PC-3 (cell line): ENCODE results near the gene TAF1D. TPM values are rescaled to one million over a fixed set of nuclear protein-coding genes. Genes with fewer than 3 reads are reported as not detected.

Experiments
- ATAC-seq: fragments of 200-7000 bp; cut with Tn5 transposase; 2 replicates; pipeline ENCODE4 v1.9.1; 2020; ENCODE audit warnings: mild to moderate bottlenecking, moderate library complexity
- BruUV-seq: library from RNA; stranded (reverse); fragments of 400-500 nt; replicated peaks from 2 replicates; lab custom pipeline; 2021; lab: Mats Ljungman, UMichigan
- CTCF ChIA-PET: fragments of 300-600 bp; sonication (Branson Sonifier 250); formaldehyde crosslinking; loops from one replicate; lab custom pipeline; 2022; ENCODE audit warnings: antibody characterized with exemption; lab: Charles Lee
- POLR2A ChIA-PET: fragments of 300-600 bp; sonication (Branson Sonifier 250); formaldehyde crosslinking; loops from one replicate; lab custom pipeline; 2022; ENCODE audit warnings: antibody characterized with exemption; ENCODE audit not compliant: unreplicated experiment; lab: Charles Lee
- DNase-seq: peaks from one replicate; pipeline ENCODE4 v3.0.0-alpha.2; 2015
- H2AFZ ChIP-seq: fragments of 300-600 bp; sonication (generic); 2 replicates; pipeline ENCODE4 v1.6.0; 2016; ENCODE audit warnings: antibody characterized with exemption, low read length
- H3F3A ChIP-seq: fragments of 300-600 bp; sonication (generic); one replicate; pipeline ENCODE4 v1.6.0; 2017; ENCODE audit warnings: antibody characterized with exemption, low read length, control low read depth, mild to moderate bottlenecking; ENCODE audit not compliant: unreplicated experiment
- H3K27ac ChIP-seq: fragments of 300-600 bp; sonication (generic); 2 replicates; pipeline ENCODE4 v1.5.1; 2016; ENCODE audit warnings: mild to moderate bottlenecking, low read length
- H3K27me3 ChIP-seq: fragments of 300-600 bp; sonication (generic); 2 replicates; pipeline ENCODE4 v1.6.1; 2016; ENCODE audit warnings: low read length, mixed read lengths
- H3K36me3 ChIP-seq: fragments of 300-600 bp; sonication (generic); 2 replicates; pipeline ENCODE4 v1.6.1; 2016; ENCODE audit warnings: low read depth, mixed run types, low read length, mixed read lengths
- H3K4me1 ChIP-seq: fragments of 300-600 bp; sonication (generic); 2 replicates; pipeline ENCODE4 v1.5.1; 2016; ENCODE audit warnings: low read length; ENCODE audit not compliant: insufficient read depth
- H3K4me2 ChIP-seq: fragments of 300-600 bp; sonication (generic); 2 replicates; pipeline ENCODE4 v1.6.0; 2016; ENCODE audit warnings: low read length
- H3K4me3 ChIP-seq: fragments of 300-600 bp; sonication (generic); 2 replicates; pipeline ENCODE4 v1.5.1; 2016; ENCODE audit warnings: mild to moderate bottlenecking, low read length, mixed read lengths
- H3K79me2 ChIP-seq: fragments of 300-600 bp; sonication (generic); 2 replicates; pipeline ENCODE4 v1.6.1; 2017; ENCODE audit warnings: low read length, mixed read lengths
- H3K9ac ChIP-seq: fragments of 300-600 bp; sonication (generic); 2 replicates; pipeline ENCODE4 v1.6.0; 2016; ENCODE audit warnings: mild to moderate bottlenecking, low read length
- H3K9me2 ChIP-seq: fragments of 300-600 bp; sonication (generic); replicated peaks from 2 replicates; pipeline ENCODE4 v1.6.1; 2016; ENCODE audit warnings: mixed run types, low read length, mixed read lengths
- H3K9me3 ChIP-seq: fragments of 300-600 bp; sonication (generic); 2 replicates; pipeline ENCODE4 v1.6.1; 2016; ENCODE audit warnings: low read length, mixed read lengths
- H4K20me1 ChIP-seq: fragments of 300-600 bp; sonication (generic); 2 replicates; pipeline ENCODE4 v1.6.1; 2016; ENCODE audit warnings: low read length, mixed read lengths
- CTCF ChIP-seq: fragments of 300-600 bp; sonication (generic); conservative IDR thresholded peaks from 2 replicates; pipeline ENCODE4 v1.5.1; 2017; ENCODE audit warnings: antibody characterized with exemption, low read depth, mild to moderate bottlenecking, low read length
- EZH2 ChIP-seq: fragments of 300-600 bp; sonication (generic); IDR thresholded peaks from one replicate; pipeline ENCODE4 v1.6.1; 2017; ENCODE audit warnings: antibody characterized with exemption, mild to moderate bottlenecking, low read length; ENCODE audit not compliant: unreplicated experiment
- EZH2phosphoT487 ChIP-seq: fragments of 300-600 bp; sonication (generic); IDR thresholded peaks from 2 replicates; pipeline ENCODE4 v1.6.1; 2018; ENCODE audit warnings: mild to moderate bottlenecking, antibody characterized with exemption, low read length, borderline replicate concordance
- intact Hi-C: fragments of 100-400 bp; cut with micrococcal nuclease; formaldehyde crosslinking; loops from 2 replicates; pipeline ENCODE4 v1.9.0; 2023
- total RNA-seq: library from RNA; depleted of rRNA; stranded (reverse); fragments of >200 nt; gene quantifications from 2 replicates; pipeline ENCODE4 v1.2.3, GENCODE V29; 2014

TAF1D gene
- total RNA-seq, 1 experiment from 2014 or later: 135 TPM

DNA sequence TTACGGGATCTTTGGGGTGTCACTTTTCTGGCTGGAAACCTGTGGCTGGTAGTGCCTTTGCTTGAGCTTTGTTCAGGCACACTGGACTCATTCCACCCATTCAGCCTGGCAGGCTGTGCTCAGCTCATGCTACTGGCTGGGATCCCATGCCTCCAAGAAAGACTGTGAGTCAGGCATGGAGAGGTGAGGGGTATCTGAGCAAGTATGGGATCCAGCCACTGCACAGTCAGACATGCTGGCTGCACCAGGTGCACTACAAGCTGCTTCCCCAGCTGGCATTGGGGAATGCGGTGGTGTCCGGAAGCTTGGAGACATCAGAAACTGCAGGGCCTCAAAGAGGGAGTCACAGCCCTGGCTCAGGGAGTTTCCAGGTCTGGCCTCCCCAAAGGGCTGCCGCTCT lies 30.8 kb upstream of the TAF1D start:
- CTCF ChIA-PET: no interaction called here
- Histone ChIP-seq H3K79me2 (no peaks in the 10 kb centered on the region), H4K20me1 (no peaks in the 10 kb centered on the region), H3K36me3 (no peaks in the 10 kb centered on the region), H3K9me2 (no peaks in the 10 kb centered on the region), H3K9me3 (no peaks in the 10 kb centered on the region), H3K27ac (no peak overlapping the region), H3K9ac (no peak overlapping the region), H3K4me1 (peaks cover 3% of the 10 kb centered on the region), H2AFZ (no peak overlapping the region), H3K4me2 (no peak overlapping the region), H3F3A (no peaks in the 10 kb centered on the region), H3K27me3 (no peaks in the 10 kb centered on the region), H3K4me3 (no peak overlapping the region)
- intact Hi-C loops: no loop called here
- BruUV-seq: no TSS peak
- DNase-seq (no peak), ATAC-seq (no peak)
- TF ChIP-seq EZH2phosphoT487: no peak
- POLR2A ChIA-PET: no interaction called here

DNA sequence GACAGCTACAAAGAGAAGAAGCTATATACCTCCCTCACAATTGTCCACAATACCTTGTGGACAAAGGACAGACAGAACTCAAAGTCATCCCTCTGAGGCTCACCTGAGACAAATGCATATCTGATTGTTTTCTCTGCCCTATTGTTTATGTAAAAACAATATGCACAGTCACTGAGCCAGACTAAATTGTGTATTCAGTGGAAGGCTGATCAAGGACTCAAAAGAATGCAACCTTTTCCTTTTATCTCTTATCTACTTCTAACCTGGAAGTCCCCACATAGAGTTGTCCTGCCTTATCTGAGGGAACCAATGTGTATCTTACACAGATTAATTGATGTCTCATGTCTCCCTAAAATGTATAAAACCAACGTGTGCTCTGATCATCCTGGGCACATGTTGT lies 28.9 kb upstream of the TAF1D start:
- Histone ChIP-seq H3K9ac (no peak overlapping the region), H4K20me1 (no peaks in the 10 kb centered on the region; the same call in 1 of the 2 replicates), H3K27me3 (no peaks in the 10 kb centered on the region), H3K9me2 (no peaks in the 10 kb centered on the region), H2AFZ (no peak overlapping the region), H3K27ac (no peak overlapping the region), H3K79me2 (no peaks in the 10 kb centered on the region), H3K9me3 (no peaks in the 10 kb centered on the region), H3F3A (no peaks in the 10 kb centered on the region), H3K4me3 (no peak overlapping the region), H3K36me3 (no peaks in the 10 kb centered on the region), H3K4me1 (peaks cover 14% of the 10 kb centered on the region), H3K4me2 (no peak overlapping the region)
- CTCF ChIA-PET: no interaction called here
- intact Hi-C loops: no loop called here
- no peak for ATAC-seq
- no TSS peak for BruUV-seq
- TF ChIP-seq EZH2: no peak
- no peak for TF ChIP-seq CTCF
- no peak for TF ChIP-seq EZH2phosphoT487
- no peak for DNase-seq
- POLR2A ChIA-PET: no interaction called here

- no TSS peak for BruUV-seq
- Histone ChIP-seq H3K4me1 (peaks cover 14% of the 10 kb centered on the region), H2AFZ (no peak overlapping the region), H3K4me3 (0 out of 2 replicates have a peak overlapping the region, but pooled peaks have one; percentile 15), H3K4me2 (peak overlapping the region; percentile 64), H3K79me2 (no peaks in the 10 kb centered on the region), H4K20me1 (no peaks in the 10 kb centered on the region; the same call in 1 of the 2 replicates), H3K36me3 (no peaks in the 10 kb centered on the region), H3F3A (no peaks in the 10 kb centered on the region), H3K9me3 (no peaks in the 10 kb centered on the region), H3K27me3 (no peaks in the 10 kb centered on the region), H3K9ac (no peak overlapping the region; the same call in 1 of the 2 replicates), H3K9me2 (no peaks in the 10 kb centered on the region), H3K27ac (peak overlapping the region; percentile 59)
- TF ChIP-seq EZH2phosphoT487 (no peak), CTCF (no peak), EZH2 (no peak)
- intact Hi-C loops: loop anchor here (2.0 kb wide), 1 partner anchor 26 kb away; the partner anchor contains the start of genes C11orf54 and TAF1D
- ATAC-seq (peak; percentile 84), DNase-seq (peak; percentile 83)
- ChIA-PET CTCF (no interaction called here), POLR2A (no interaction called here)
These were observed 25.7 kb upstream of the TAF1D start for GRCh38 chr11:93767018-93767417.
